Measurements from ENCODE around the gene NCOA6.

DNA sequence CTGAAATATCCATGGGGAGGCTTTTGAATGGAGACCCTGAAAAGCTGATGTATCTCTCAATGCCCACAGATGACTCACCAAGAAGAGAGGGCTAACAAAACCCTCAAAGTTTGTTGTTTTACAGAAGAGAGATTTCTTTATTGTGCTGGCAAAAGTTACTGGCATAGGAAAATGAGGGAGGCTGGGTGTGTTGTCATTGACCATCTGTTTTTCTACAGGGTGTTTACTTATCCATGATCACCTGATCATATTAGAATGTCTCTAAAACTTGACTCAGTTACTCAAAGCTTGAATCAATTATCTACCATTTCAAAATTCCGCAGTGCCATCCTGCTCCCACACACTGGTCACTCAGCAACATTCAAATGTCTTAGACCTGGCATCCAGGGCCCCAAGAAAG, 9.8 kb downstream of the NCOA6 start:
- TF ChIP-seq EZH2 (IDR thresholded peaks at IDR 0.05; ENCODE audit: borderline replicate concordance, low read depth, low read length, severe bottlenecking) = no peak
- TF ChIP-seq, protein P1, sequence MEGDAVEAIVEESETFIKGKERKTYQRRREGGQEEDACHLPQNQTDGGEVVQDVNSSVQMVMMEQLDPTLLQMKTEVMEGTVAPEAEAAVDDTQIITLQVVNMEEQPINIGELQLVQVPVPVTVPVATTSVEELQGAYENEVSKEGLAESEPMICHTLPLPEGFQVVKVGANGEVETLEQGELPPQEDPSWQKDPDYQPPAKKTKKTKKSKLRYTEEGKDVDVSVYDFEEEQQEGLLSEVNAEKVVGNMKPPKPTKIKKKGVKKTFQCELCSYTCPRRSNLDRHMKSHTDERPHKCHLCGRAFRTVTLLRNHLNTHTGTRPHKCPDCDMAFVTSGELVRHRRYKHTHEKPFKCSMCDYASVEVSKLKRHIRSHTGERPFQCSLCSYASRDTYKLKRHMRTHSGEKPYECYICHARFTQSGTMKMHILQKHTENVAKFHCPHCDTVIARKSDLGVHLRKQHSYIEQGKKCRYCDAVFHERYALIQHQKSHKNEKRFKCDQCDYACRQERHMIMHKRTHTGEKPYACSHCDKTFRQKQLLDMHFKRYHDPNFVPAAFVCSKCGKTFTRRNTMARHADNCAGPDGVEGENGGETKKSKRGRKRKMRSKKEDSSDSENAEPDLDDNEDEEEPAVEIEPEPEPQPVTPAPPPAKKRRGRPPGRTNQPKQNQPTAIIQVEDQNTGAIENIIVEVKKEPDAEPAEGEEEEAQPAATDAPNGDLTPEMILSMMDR (IDR thresholded peaks at IDR 0.05; ENCODE audit: borderline replicate concordance, extremely low read depth, low read length, poor library complexity, severe bottlenecking) = no peak

Data from DND-41 (cell line).